VCaP (cell line): ENCODE data around the gene NDUFA11.

Experiments used
- H3K27ac ChIP-seq: fragments of 450-650 bp; 2 replicates; pipeline ENCODE4 v1.5.1; 2017
- CTCF ChIP-seq: fragments of 450-650 bp; conservative IDR thresholded peaks from 2 replicates; pipeline ENCODE4 v1.5.1; 2017; ENCODE audit warnings: mild to moderate bottlenecking, moderate library complexity

The NDUFA11 gene

GRCh38 chr19:5932146-5932545 is 28.6 kb upstream of the NDUFA11 start:
- no peak overlapping the region for H3K27ac ChIP-seq
- TF ChIP-seq CTCF: no peak

- no peak for TF ChIP-seq CTCF
- H3K27ac ChIP-seq: no peak overlapping the region
Observed at GRCh38 chr19:5931251-5931650, 27.7 kb upstream of the NDUFA11 start.

GRCh38 chr19:5929625-5930024 is 26.0 kb upstream of the NDUFA11 start:
- TF ChIP-seq CTCF: no peak
- H3K27ac ChIP-seq: no peak overlapping the region

DNA sequence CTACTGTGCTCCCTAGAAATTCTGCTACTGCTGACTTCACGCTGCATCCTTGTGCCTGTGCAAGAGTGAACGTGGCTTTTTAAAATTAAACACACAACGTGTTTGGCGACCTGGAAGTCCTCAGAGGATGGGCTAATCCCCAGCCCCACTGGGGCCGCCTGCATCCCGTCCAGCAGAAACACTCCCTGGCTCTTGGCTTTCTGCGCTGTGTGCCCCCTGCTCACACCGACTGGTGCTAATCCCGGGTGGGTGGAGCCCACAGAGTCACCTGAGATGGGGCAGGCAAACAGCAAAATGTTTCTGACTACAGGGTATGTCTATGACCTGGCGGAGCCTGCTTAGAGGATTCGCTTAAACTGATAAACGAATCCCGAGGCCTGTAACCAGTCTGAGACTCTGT is 25.6 kb upstream of the NDUFA11 start:
- no peak for TF ChIP-seq CTCF

DNA sequence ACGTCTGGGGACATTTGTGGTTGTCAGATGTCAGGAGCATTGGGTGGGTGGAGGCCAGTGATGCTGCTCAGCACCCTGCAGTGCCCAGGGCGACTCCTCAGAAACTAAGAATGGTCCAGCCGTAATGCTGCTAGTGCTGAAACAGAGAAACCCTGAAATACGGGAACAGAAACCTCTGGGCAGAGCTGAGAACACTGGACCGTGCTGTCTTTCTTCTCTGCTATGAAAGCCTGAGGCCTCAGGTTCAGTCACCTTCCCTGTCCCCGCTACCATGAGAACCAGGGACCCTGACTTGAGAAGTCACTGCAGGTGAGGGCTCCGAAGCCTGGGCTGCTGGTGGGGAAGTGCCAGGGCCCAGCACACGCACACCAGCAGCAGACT is 23.8 kb upstream of the NDUFA11 start:
- no peak for TF ChIP-seq CTCF
- H3K27ac ChIP-seq: no peak overlapping the region

More for the DNA sequence above, 25.6 kb upstream of the NDUFA11 start:
- H3K27ac ChIP-seq: no peak overlapping the region

DNA sequence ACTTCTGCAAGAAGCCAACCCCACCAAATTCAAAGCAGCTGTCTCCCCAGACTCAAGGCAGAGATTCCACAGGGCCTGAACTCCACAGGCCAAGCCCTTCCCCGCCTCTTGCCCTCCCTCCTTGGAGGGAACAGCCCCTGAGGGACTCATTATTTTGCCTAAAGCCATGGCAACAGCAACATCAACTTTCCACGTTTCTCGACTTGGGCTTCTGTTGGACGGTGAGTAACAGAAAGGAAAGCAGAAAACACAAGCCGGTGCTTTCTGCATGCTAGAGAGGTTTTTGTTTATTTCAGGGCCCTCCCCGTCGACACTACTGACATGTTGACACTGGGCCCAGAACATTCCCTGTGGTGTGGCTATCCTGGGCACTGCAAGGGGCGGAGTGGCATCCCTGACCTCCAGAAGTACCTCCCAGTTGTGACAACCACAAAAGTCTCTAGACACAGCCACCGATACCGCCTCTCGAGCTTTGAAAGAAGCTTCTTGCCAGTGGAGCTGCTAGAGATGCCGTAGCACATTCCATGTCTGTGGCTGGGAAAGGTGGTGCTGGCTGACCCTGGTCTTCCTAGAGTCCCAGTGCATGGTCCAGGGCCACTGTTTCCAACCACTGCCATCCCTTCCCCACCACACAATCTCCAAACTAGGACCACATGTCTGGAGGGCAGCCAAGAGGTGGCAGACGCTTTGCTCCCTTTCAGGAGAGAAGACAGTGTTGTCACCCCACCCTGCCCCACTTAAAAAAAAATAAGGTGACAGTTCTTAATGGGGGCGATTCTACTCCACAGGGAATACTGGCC is 23.3 kb upstream of the NDUFA11 start:
- no peak for TF ChIP-seq CTCF
- H3K27ac ChIP-seq: no peak overlapping the region

GRCh38 chr19:5925830-5926427 is 22.3 kb upstream of the NDUFA11 start:
- no peak overlapping the region for H3K27ac ChIP-seq
- no peak for TF ChIP-seq CTCF
